Activated CD4-positive, alpha-beta T cell treated with anti-CD3 and anti-CD28 coated beads, Interleukin-2, Interleukin-6, amounts not matched to agents 100 ng/mL and 50 ng/mL, durations not matched to agents 16 hours and 8 hours (primary cell): ENCODE measurements around the gene NSUN2.

Source experiments
- DNase-seq: peaks from one replicate; pipeline ENCODE4 v3.0.0-alpha.2; 2020

Gene NSUN2

DNA sequence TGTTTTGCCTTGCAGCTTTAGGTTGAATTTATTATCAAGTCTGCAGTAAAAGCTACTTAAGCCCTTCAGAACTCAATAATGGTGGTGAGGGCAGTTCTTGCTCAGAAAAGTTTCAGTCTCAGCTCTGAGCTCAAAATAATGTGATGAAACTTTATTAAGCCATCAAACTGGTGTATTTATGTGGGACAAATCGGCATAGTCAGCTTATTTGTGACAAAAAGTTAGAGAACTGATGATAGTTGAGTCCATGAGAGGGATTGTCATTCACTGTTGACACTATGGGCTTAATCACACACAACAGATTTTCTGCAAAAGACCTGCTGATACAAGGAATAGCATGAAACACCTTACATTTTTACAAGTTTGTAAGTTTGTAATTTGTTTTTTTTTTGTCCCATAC lies 9.8 kb upstream of the NSUN2 start:
- DNase-seq: no peak

DNA sequence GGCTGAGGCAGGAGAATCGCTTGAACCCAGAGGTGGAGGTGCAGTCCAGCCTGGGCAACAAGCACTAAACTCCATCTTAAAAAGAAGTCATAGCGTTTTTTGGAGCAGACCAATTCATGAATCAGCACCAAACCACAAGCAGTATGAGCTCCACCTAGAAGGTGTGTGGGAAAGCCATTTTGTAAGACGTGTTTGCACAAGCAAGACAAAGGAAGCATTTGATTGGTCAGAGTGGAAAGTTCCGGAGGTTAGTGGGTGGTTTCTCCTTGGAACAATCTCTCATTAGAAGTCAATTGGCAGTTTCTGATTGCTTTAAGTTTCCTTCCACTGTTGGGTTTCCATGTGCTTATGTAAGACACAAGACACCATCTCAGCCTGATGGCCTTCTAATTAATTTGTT lies 5.4 kb upstream of the NSUN2 start:
- DNase-seq: no peak

DNA sequence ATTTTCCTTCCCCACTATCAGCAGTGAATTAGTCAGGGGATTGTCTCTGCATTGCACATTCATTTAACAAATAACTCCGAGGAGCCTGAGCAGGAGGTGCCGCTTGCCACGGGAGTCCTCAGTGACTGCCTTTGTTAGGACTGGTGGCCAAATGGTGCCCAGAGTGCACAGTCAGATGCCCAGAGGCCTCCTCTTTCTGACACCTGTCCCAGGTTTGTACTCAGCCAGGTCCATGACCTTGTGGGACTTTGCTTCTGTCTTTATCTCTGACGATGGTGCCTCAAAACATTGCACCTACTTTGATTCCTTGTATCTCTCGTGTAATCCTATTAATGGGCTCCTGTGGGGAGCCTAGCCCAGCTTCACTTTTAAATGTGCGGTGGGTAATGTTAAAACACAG lies 4.7 kb upstream of the NSUN2 start:
- no peak for DNase-seq

DNA sequence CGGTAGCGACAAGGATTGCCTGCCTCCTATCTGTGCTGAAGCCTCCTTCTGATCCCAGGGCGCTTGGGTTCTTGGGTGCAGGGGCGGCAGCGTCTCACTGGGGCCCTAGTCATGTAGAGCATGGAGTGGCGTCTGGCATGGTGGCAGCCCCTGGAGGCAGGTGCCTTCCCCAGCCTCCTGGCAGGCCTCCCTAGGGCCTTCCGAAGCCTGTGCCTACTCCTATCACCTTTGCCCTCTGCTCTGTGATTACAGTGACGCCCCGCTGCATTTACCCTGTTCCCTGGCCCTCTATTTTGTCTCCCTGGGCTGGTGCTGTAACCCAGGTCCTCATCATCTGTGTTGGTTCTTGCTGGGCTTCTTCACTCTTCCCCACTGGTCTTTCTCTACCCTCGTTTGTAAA lies 4.2 kb upstream of the NSUN2 start:
- DNase-seq: no peak

DNA sequence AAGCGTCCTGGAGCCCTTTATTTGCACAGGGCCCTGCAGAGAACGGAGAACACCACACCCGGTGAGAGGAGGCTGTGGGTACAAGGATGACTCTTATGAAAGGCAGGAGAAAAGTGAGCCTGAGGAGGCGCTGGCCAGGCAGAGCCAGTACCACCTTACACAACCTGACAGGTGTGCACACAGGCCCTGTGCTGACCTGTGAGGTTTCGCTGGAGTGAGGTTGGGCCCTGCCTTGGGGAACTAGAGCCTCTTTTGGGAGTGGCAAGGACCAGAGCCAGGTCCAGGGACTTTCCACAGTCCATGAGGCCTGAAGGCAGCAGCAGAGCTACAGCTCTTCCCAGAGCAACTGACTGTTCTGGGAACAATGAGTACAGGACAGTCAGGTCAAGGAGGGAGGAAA lies 3.4 kb upstream of the NSUN2 start:
- DNase-seq: no peak

DNA sequence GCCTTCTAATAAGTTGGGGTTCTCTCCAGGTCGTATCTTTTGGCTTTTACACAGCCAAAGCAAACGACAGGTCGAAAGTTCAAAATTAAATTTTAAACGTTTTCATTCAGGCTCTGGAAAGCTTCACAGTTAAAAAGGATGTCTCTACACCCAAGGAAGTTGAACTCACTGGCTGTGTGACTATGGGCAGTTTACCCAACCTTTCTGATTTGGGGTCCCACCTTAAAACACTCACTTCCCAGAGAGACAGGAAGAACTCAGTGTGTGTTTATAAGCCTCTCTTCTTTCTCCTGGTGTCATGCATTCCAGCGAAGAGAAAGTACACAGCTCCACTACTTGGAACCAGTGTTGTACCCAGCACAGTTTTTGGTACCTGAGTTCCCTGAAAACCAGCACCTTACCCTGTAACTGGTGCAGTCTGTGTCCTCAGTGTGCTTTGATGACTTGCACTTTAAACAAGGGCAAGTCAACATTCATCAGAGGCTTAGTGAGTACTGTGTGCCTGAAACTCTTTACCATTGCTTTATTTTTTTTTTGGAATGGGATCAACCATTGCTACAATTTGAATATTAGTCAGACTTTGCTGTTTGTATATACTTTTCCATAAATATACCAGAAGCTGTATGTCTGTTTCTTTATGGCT lies 2.1 kb upstream of the NSUN2 start:
- DNase-seq: no peak

DNA sequence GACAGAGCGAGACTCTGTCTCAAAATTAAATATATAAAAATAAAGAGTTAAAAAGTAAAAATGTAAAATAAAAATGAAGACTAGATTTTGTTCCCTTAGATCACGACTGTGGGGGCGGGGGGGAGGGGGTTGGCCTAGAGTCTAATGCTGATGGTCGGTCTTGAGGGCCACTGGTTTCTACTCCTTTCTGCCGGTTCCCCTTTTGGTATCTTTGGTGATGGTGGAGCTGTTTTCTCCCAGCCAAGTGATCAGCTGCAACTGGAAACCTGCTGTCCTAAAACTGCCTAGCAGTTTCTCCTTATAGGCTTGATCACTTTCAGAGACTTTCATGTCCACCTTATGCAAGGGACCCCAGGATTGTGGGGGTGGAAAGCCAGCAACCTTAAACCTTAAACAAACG lies 1.5 kb upstream of the NSUN2 start:
- DNase-seq: no peak

DNA sequence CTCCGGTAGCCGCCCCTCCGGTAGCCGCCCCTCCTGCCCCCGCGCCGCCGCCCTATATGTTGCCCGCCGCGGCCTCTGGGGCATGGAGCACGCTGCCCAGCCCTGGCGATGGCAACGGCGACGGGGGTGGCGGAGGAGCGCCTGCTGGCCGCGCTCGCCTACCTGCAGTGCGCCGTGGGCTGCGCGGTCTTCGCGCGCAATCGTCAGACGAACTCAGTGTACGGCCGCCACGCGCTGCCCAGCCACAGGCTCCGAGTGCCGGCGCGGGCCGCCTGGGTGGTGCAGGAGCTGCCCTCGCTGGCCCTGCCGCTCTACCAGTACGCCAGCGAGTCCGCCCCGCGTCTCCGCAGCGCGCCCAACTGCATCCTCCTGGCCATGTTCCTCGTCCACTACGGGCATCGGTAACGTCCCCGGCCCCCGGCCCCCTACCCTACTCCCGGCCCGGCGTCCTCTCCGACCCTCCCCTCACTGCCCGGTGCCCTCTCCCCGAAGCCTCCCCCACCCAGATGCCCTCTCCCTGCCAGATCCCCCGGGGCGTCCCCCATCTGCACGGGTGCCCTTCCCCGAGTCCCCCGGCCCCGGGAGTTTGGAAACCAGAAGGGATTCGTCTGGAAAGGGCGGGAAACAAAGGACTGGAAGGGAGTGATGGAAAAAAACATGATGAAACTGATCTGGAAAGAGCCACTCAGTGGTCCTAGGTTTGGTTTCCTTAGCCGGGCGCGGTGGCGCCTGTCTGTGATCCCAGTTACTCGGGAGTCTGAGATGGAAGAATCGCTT lies 813 bp upstream of the NSUN2 start:
- peak; percentile 18 for DNase-seq

DNA sequence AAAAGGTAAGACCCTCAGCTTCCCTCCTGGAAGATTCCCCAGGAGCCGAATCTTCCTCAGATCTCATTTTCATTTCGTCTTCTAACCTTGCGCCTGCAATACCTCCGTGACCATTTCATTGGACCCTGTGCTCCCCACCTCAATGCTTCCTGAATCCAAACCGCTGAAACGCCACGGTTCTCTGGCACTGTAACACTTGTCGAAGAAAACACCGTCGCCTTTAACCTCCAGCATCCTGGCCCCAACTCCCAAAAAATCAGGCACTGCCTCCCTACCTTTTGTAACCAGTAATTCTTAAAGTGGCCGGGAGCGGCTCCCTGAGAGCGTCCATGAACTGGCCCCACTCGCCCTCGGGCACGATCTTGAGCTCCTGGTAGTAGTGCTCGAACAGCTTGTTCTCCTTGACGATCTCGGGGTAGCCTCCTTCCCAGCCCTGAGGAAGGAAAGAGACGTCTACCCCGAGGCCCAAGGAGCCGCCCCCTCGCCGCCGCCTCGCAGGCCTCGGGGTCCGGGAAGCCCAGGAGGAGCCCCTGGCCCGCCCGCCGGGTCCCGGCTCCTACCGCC lies 438 bp downstream of the NSUN2 start:
- no peak for DNase-seq

DNA sequence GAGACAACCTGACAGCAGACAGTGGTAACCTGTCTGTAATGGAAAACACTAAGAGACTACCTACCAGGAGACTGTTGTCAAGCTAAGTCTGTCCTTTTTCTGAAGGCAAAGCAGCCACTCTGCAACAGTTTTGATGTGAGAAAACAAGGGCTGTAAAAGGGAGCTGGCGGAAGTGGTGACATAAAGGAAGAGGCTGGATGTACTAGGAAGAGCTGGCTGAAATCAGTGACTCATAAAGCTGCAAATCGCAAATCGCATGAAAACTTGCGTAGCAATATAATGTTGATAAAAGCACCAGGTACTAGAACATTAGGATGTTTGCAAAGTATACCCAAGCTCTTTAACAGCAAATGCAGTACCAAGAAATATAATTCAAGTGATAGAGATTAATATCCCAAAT lies 1.4 kb downstream of the NSUN2 start:
- no peak for DNase-seq

DNA sequence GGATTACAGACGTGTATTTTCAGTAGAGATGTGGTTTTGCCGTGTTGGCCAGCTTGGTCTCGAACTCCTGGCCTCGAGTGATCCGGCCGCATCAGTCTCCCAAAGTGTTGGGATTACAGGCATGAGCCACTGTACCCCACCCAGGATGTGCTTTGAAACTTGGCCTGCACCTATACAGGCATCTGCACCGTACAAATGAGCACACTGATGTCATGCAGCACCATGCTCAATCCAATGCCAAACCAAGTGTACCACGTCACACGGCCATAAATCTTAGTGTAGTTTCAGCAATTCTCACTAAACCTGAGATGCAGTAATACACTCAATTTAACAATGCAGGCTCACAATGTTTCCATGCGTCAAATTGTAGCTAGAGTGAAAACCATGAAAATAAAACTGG lies 6.3 kb downstream of the NSUN2 start:
- no peak for DNase-seq

DNA sequence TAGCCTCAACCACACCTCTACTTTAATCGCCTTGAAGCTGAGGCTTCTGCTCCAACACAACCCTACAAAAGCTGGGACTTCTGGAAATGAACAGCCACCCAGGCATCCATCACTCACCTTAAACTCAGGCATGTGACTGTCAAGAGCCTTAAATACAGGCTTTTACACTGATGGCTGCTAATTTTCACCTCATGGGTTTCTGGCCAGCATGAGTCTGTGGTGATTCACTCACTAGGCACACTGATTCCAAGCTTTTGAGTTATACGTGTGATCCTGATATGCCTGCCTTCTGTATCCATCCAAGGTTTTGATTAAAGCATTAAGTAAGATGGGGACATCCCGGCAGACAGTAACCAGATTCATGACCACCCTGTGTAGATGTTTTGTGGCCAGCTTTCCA lies 8.9 kb downstream of the NSUN2 start:
- no peak for DNase-seq

DNA sequence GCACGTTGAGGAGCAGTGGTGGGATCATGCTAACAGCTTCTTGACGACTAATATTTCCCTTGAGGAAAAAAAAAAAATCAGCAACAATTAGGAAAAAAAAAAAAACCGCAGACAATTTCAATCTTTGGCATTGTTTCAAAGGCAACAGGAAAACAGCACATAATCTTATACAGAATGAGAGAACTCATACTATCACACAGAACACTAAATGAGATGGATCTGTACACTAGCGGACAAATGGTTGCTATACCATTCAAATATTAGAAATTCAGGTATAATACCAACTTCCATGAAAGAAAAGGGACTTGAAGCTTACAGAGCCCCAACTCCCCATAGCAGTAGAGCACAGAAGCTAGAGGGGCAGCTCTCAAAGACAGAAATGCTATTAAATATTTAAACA lies 9.6 kb downstream of the NSUN2 start:
- no peak for DNase-seq

DNA sequence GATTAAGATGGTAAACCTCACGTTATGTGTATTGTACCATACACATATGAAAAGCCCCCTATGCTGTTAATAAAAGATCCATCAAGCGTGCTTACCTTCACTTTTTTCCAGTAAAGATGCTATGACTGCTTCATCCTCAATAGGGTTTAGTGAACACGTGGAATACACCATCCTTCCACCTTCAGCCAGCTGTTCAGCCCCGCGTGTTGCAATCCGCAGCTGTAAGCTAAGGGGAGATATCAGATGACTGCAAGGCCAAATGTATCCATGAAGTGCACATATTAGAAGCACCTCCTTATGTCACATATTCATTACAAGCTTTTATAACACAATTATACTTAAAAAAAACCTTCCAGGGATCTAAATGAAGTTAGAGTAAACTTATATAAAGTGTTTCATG lies 16.2 kb downstream of the NSUN2 start:
- no peak for DNase-seq

DNA sequence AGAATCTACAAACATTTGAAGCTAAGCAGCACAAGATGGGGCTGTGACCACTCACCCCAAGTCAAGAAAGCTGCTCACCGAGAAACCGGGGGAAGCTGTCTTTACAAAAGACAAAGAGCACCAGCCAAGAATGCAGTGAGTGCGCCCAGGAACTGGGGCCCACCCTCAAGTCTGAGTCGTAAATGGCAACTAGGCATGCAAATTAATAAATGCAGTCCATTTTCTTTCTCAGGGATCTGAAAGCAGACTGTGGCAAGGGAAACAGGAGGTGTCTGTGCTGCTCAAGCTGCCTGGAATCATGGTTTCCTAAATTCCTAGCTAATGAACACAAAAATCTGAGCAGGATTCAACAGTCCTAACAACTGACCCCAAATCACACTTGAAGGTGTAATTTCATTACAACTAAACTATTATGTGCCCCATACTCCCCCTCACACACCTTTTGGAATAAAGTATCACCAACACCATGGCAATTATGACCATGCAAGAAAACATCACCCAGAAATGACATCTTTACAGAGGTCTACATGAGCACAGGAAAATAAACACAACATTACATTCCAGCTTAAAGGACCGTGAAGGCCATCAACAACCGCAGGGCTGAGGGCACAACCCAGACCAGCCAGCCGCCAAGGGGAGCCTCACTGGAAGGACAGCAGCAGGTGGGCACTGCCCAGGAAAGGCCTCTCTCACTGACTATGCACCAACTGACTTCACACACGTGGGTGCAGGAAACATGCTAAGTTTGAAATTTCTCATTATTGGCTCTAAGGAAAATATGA lies 17.6 kb downstream of the NSUN2 start:
- DNase-seq: no peak

DNA sequence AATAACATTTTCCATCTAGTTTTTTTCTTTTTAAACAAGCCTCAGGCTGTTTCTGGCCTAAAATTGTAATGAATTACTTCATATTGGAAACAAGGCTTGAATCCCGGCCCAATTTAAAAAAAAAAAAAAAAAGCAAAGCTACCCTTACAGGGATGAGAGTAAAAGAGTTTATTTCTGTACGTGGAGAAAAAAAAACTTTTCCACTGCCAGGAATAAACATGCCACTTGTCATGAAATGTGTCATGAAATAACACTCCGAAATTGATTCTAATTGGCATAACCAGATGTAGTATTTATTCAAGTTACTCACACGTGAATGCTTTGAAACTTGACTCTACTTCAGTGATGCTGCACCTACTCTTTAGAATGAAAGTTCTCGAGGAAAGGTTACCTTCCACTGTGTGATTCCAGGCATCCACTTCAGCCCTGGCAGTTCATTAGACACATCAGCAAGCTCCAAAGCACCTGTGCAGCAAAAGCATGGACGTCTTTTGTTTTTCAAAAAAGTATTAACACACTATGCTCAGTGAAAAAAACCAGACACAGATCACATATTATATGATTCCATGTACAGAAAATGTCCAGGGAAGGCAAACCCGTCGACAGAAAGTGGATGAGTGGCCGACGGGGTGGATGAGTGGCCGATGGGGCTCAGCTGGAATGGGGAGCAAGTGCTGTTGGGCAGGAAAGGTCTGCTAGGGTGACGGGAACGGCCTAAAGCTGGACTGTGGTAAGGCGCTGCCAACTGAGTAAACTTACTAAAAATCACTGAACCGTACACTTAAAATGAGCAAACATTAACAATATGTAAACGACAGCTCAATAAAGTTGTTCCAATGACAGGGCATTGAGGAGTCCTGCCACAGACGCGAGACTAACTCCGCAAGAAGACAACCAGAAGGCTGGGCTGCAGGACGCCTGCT lies 21.2 kb downstream of the NSUN2 start:
- DNase-seq: no peak

DNA sequence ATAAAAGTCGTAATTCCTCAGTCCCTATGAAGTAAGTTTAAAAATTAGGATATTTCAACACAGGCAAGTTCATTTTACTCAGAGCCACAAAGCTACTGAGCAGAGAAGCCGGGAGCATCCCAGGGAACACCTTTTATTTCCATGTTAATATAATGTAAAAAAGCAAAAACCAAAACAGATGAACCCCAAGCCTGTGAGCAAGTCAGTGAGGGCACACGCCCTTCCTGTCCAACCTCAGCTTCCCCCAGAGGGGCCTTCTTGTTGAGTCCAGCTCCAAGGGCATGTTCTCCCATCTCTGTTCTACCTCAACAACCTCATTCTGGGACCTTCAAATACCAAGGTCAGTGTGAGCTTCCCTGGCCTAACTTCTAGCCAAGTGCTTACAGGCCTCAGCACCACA lies 24.8 kb downstream of the NSUN2 start:
- DNase-seq: no peak

DNA sequence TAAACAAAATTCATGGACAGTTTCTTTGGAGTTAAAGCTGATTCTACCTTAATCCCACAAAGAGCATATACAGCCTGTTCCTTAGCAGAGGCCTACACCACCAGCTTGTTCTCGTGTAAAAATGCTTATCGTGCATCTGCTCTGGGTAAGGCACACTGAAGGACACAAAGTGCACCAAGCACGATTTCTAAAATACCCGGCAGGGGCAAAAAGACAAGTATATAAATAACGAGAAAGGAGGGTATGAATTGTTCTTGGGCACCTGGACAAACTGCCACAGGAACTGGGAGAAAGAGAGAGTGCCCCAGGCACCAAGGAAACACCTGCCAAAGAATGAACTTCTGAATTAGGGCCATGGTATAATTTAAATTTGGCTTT lies 25.3 kb downstream of the NSUN2 start:
- DNase-seq: no peak

DNA sequence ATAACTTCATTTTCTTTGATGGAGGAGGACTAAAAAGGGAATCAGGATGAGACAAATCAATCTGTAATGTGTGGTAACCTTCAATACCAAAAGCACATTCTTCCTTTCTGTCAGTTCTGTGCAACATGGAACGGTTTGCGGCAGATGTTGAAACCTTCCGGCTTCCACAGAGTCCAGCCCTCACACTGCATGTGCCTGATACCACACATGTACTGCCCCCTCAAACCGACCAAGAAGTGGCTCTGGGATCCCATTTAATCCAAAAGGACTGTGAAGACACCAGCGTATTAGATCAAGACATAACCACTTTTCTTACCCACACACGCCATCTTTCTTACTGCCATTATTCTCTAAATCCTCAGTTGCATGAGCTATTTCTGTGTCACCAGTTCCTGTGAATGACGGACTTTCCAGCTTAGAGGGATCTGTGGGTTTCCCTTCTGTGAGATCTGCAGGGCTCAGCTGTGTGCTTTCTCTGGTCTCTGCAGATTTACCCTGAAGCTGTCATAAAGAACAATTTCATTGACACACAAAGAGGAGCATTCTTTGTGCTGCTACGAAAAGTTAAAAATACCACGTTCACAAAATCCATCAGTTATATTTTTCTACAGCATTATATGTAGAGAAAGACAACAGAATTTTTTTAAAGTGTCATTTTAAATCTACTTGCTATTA lies 25.8 kb downstream of the NSUN2 start:
- DNase-seq: no peak

DNA sequence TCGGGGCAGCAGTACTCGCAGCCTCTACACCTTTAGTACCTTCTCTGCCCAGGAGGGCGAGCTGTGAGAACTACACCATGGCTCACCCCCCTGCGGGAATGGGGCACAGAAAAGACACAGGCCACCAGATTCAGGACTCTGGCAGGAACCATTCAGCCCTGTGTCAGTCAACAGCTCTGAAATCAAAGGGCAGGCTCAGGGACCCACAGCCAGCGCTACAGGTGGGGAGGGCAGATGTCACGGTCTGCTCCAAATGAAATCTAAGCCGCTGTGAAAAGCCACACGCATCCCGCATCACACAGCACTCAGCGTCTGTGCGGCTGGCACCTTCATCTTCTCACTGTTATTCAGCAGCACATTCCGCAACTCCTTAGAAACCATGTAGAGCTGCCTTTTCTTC lies 27.9 kb downstream of the NSUN2 start:
- DNase-seq: no peak

DNA sequence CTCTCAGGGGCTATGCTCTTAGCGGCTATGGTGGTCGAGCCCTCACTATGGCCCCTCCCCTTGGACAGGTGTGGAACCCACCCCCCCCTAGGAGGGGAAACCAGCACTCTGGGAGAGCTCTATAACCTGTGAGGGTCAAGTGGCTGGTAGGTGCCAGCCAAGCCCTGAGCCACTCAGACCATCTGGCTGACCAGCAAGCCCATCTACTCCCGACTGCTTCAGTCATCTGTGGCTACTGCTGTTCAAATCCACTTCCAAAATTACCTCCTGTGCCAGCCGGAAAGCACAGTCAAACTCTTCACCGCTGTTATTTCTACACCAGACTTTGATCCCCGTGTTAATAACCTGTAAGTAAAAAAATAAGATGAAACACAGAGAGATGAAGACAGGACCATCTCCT lies 28.5 kb downstream of the NSUN2 start:
- DNase-seq: no peak

DNA sequence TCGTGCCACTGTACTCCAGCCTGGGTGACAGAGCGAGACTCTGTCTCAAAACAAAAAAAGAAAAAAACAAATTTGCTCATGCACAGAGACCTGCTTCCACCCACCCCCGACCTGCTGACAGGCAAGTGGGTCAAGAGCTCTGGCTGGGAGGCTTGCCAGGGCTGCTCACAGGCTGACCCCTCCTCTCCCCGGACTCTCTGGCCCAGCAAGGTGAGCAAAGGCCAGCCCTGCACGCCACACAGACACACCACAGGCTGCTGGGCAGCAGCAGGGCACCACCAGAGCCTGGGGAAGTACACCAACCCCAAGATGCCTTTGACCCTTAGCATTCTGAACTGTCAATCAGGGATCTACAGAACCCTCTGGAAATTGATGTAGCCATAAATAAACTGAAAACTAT lies 29.2 kb downstream of the NSUN2 start:
- DNase-seq: no peak
